ENCODE data around the gene PLD1.

GRCh38 chr3:171809861-171810628 lies at the start of gene PLD1:
- TF ChIP-seq CTCF (IDR thresholded peaks at IDR 0.05; ENCODE audit: low read depth, low read length, poor library complexity, severe bottlenecking) (no peak), EZH2phosphoT487 (IDR thresholded peaks at IDR 0.05; ENCODE audit: borderline replicate concordance, low read length) (no peak)
